ENCODE measurements around the gene CKS2. TPM values are rescaled to one million over a fixed set of nuclear protein-coding genes. Genes with fewer than 3 reads are reported as not detected.
A peak's percentile ranks its signal among the peaks of the same experiment; 100 is the strongest.

CKS2 gene
- total RNA-seq, 1 experiment from 2014 or later = 299 TPM

DNA sequence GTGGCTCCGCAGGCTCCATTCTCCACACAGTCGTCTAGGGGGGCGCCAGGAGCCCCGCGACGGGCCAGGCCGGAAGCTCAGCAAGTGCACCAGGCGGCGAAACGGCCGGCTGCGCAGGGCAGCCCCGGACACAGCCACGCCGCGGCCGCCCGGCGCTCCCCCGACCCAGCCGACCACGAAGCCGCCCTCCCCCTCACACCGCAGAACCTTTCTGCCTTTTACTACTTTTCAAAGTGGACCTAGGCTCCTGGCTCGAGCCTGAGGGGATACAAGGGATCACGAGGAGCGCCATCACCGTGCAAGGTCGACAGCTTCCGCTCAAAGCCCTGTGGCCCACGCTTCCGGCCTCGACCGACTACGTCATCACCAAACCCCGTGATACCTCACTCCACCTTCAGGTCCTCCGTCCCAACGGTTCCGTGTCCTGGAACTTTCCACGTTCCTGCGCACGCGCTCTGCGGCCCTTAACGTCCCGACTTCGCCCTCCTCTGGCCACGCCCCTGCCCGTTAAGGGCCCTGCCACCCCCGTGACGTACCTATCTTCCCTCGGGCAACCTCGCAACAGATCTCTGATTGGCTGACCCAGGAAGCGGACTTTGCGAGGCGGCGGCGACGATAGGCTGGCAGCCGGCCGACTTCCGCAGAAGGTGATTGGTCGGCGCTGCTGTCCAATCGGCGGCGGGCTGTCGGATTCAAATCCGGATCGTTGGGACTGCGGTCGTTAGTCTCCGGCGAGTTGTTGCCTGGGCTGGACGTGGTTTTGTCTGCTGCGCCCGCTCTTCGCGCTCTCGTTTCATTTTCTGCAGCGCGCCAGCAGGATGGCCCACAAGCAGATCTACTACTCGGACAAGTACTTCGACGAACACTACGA is at the start of gene CKS2 (continued):
- TF ChIP-seq ZNF121 (CRISPR knock-in tag; IDR thresholded peaks at IDR 0.05) (no peak), ATF1 (CRISPR knock-in tag; IDR thresholded peaks at IDR 0.05) (no peak), FOXP1 (CRISPR knock-in tag; IDR thresholded peaks at IDR 0.05; ENCODE audit: borderline replicate concordance) (peak; percentile 67; the same call in 1 of the 2 replicates), ETV6 (CRISPR knock-in tag; IDR thresholded peaks at IDR 0.05) (no peak), JAZF1 (CRISPR knock-in tag; IDR thresholded peaks at IDR 0.05) (no peak), NR2C2 (CRISPR knock-in tag; IDR thresholded peaks at IDR 0.05) (no peak), TEAD1 (CRISPR knock-in tag; IDR thresholded peaks at IDR 0.05) (no peak; the same call in 1 of the 2 replicates), CREM (CRISPR knock-in tag; IDR thresholded peaks at IDR 0.05) (peak; percentile 87), NFYB (CRISPR knock-in tag; conservative IDR thresholded peaks at IDR 0.05; ENCODE audit: low read depth) (peak; percentile 92), ZNF219 (CRISPR knock-in tag; IDR thresholded peaks at IDR 0.05; ENCODE audit: borderline replicate concordance) (no peak)
- TF ChIP-seq, protein P1, sequence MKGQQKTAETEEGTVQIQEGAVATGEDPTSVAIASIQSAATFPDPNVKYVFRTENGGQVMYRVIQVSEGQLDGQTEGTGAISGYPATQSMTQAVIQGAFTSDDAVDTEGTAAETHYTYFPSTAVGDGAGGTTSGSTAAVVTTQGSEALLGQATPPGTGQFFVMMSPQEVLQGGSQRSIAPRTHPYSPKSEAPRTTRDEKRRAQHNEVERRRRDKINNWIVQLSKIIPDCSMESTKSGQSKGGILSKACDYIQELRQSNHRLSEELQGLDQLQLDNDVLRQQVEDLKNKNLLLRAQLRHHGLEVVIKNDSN (CRISPR knock-in tag; IDR thresholded peaks at IDR 0.05) = peak; percentile 81
- TF ChIP-seq, protein P2, sequence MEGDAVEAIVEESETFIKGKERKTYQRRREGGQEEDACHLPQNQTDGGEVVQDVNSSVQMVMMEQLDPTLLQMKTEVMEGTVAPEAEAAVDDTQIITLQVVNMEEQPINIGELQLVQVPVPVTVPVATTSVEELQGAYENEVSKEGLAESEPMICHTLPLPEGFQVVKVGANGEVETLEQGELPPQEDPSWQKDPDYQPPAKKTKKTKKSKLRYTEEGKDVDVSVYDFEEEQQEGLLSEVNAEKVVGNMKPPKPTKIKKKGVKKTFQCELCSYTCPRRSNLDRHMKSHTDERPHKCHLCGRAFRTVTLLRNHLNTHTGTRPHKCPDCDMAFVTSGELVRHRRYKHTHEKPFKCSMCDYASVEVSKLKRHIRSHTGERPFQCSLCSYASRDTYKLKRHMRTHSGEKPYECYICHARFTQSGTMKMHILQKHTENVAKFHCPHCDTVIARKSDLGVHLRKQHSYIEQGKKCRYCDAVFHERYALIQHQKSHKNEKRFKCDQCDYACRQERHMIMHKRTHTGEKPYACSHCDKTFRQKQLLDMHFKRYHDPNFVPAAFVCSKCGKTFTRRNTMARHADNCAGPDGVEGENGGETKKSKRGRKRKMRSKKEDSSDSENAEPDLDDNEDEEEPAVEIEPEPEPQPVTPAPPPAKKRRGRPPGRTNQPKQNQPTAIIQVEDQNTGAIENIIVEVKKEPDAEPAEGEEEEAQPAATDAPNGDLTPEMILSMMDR (IDR thresholded peaks at IDR 0.05) = no peak
- TF ChIP-seq, protein P3, sequence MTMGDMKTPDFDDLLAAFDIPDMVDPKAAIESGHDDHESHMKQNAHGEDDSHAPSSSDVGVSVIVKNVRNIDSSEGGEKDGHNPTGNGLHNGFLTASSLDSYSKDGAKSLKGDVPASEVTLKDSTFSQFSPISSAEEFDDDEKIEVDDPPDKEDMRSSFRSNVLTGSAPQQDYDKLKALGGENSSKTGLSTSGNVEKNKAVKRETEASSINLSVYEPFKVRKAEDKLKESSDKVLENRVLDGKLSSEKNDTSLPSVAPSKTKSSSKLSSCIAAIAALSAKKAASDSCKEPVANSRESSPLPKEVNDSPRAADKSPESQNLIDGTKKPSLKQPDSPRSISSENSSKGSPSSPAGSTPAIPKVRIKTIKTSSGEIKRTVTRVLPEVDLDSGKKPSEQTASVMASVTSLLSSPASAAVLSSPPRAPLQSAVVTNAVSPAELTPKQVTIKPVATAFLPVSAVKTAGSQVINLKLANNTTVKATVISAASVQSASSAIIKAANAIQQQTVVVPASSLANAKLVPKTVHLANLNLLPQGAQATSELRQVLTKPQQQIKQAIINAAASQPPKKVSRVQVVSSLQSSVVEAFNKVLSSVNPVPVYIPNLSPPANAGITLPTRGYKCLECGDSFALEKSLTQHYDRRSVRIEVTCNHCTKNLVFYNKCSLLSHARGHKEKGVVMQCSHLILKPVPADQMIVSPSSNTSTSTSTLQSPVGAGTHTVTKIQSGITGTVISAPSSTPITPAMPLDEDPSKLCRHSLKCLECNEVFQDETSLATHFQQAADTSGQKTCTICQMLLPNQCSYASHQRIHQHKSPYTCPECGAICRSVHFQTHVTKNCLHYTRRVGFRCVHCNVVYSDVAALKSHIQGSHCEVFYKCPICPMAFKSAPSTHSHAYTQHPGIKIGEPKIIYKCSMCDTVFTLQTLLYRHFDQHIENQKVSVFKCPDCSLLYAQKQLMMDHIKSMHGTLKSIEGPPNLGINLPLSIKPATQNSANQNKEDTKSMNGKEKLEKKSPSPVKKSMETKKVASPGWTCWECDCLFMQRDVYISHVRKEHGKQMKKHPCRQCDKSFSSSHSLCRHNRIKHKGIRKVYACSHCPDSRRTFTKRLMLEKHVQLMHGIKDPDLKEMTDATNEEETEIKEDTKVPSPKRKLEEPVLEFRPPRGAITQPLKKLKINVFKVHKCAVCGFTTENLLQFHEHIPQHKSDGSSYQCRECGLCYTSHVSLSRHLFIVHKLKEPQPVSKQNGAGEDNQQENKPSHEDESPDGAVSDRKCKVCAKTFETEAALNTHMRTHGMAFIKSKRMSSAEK (CRISPR knock-in tag; IDR thresholded peaks at IDR 0.05; ENCODE audit: borderline replicate concordance) = 0 out of 2 replicates have a peak, but pooled peaks have one; percentile 25
- TF ChIP-seq, protein P4, sequence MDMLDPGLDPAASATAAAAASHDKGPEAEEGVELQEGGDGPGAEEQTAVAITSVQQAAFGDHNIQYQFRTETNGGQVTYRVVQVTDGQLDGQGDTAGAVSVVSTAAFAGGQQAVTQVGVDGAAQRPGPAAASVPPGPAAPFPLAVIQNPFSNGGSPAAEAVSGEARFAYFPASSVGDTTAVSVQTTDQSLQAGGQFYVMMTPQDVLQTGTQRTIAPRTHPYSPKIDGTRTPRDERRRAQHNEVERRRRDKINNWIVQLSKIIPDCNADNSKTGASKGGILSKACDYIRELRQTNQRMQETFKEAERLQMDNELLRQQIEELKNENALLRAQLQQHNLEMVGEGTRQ (CRISPR knock-in tag; IDR thresholded peaks at IDR 0.05) = peak; percentile 88

DNA sequence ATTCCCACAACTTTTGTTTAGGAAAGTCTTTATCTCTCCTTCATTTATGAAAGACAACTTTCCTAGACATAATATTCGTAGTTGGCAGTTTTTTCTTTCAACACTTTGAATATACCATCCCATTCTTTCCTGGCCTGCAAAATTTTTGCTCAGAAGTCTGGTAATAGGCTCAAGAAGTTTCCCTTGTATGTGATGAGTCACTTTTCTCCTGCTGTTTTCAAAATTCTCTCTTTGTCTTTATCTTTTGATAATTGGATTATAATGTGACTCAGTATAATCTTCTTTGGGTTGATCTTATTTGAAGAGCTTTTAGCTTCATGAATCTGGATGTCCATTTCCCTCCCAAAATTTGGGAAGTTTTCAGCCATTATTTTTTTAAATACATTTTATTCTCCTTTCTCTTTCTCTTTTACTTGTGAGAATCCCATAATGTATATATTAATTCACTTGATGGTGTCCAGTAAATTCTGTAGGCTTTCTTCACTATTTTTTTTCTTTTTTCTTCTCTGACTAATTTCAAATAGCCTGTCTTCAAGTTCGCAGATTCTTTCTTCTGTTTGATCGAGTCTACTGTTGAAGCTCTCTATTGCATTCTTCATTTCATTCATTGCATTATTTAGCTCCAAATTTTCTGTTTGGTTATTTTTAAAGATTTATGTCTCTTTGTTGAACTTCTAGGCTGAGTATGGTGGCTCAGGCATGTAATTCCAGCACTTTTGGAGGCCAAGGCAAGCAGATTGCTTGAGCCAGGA is 37.3 kb upstream of the CKS2 start:
- TF ChIP-seq ZNF317 (CRISPR knock-in tag; IDR thresholded peaks at IDR 0.05; ENCODE audit: borderline replicate concordance, low read depth) (no peak), ELF4 (CRISPR knock-in tag; IDR thresholded peaks at IDR 0.05; ENCODE audit: low read depth) (no peak), GABPB1 (CRISPR knock-in tag; IDR thresholded peaks at IDR 0.05) (no peak), ESRRA (CRISPR knock-in tag; IDR thresholded peaks at IDR 0.05; ENCODE audit: borderline replicate concordance) (no peak), GTF2I (CRISPR knock-in tag; conservative IDR thresholded peaks at IDR 0.05) (no peak)
- TF ChIP-seq, protein P5, sequence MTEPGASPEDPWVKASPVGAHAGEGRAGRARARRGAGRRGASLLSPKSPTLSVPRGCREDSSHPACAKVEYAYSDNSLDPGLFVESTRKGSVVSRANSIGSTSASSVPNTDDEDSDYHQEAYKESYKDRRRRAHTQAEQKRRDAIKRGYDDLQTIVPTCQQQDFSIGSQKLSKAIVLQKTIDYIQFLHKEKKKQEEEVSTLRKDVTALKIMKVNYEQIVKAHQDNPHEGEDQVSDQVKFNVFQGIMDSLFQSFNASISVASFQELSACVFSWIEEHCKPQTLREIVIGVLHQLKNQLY (CRISPR knock-in tag; IDR thresholded peaks at IDR 0.05) = no peak
- TF ChIP-seq, protein P6, sequence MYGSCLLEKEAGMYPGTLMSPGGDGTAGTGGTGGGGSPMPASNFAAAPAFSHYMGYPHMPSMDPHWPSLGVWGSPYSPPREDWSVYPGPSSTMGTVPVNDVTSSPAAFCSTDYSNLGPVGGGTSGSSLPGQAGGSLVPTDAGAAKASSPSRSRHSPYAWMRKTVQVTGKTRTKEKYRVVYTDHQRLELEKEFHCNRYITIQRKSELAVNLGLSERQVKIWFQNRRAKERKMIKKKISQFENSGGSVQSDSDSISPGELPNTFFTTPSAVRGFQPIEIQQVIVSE (CRISPR knock-in tag; IDR thresholded peaks at IDR 0.05; ENCODE audit: borderline replicate concordance) = no peak
- TF ChIP-seq, protein P1 (CRISPR knock-in tag; IDR thresholded peaks at IDR 0.05) = no peak
- no peak for ATAC-seq
- POLR2A ChIA-PET = no interaction called here
- Mint-ChIP-seq H3K27me3 (ENCODE audit: low read depth) (peaks cover 4% of the 10 kb centered on the region), H3K36me3 (peaks cover 49% of the 10 kb centered on the region), H3K27ac (no peak overlapping the region), H3K4me3 (no peak overlapping the region), H3K9me3 (peaks cover 59% of the 10 kb centered on the region), H3K4me1 (peaks cover 7% of the 10 kb centered on the region)
- CTCF ChIA-PET = no interaction called here
- DNase-seq (ENCODE audit: low spot score) = no peak
